Measurements from ENCODE around the gene ICAM1.
A peak's percentile ranks its signal among the peaks of the same experiment; 100 is the strongest.

Gene ICAM1

DNA sequence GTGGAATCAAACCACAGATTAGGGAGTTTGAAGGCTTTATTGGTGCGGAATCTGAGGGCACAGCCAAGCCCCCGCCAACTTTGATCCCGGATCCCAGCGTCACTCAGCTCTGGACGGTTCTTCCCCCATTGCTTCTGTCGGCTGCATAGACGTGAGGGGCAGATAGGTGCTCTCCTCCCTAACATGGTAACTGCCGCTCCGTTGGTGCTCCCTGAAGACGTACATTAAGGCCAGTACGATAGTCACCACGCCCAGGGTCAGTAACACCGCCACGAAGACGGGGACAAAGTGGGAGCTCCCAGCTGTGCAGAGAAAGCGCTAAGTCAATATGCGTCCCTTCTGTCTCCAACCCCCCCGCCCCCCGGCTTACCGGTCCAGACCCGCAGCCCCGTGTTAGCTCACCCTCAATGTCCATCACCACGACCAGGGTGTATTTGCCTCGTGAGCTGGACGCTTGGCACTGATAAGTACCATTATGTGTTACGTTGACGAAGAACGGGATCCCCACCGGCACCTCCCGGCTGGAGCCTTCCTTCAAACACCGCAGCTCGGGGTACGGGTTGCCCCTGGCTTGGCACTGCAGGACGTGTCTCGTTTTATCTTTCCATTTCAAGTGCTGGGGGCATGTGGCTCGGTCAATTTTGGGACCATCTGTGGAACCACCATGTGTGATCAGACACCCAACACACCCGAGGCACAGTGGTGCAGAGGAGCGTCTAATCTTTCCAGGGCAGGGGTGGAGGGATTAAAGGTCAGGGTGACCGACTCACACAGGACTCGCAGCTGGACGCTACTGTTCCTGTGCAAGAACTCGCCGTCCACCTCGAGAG is 63.1 kb downstream of the ICAM1 start:
- intact Hi-C loops (cut with DNase I): loop anchor here (2.0 to 10.0 kb wide), 2 partner anchors 19 to 51 kb away; partner anchors contain the start of gene TYK2
- no peak for DNase-seq

- DNase-seq: peak; percentile 47 to 88 (median 74)
- intact Hi-C loops (cut with DNase I): loop anchor here (10.0 kb wide), 1 partner anchor 50 kb away; the partner anchor contains the start of gene TYK2
Observed at GRCh38 chr19:10334588-10335351, 63.9 kb downstream of the ICAM1 start.

GRCh38 chr19:10335352-10335985 is 64.5 kb downstream of the ICAM1 start:
- DNase-seq: peak in 18 of 42 donors; percentile 11 to 57 (median 34)
- intact Hi-C loops (cut with DNase I): loop anchor here (10.0 kb wide), 1 partner anchor 49 kb away; the partner anchor contains the start of gene TYK2

All from head of caudate nucleus (tissue), 42 donors.